Dendritic cell treated with granulocyte-macrophage colony-stimulating factor and Interleukin-4, amounts not matched to agents 40 ng/mL and 50 ng/mL, for 4 days (primary cell): Measurements from ENCODE around the gene ZNF554.

Source experiments
- H3K27ac Mint-ChIP-seq: one replicate; pipeline ENCODE4 v1.8.0; 2022; ENCODE audit warnings: mild to moderate bottlenecking, mixed read lengths
- H3K27me3 Mint-ChIP-seq: one replicate; pipeline ENCODE4 v1.8.0; 2022; ENCODE audit warnings: mild to moderate bottlenecking, mixed read lengths
- H3K36me3 Mint-ChIP-seq: one replicate; pipeline ENCODE4 v1.8.0; 2022; ENCODE audit warnings: low read depth, mixed read lengths
- H3K4me1 Mint-ChIP-seq: one replicate; pipeline ENCODE4 v1.8.0; 2022; ENCODE audit warnings: low read depth, mixed read lengths
- H3K4me3 Mint-ChIP-seq: one replicate; pipeline ENCODE4 v1.8.0; 2022; ENCODE audit warnings: mild to moderate bottlenecking, moderate library complexity, mixed read lengths
- H3K9me3 Mint-ChIP-seq: one replicate; pipeline ENCODE4 v1.8.0; 2022; ENCODE audit warnings: mixed read lengths
- intact Hi-C: fragments of 100-400 bp; cut with micrococcal nuclease; formaldehyde crosslinking; loops from one replicate; pipeline ENCODE4 v1.15.0; 2022

Gene ZNF554

GRCh38 chr19:2845107-2845506 is 25.4 kb downstream of the ZNF554 start:
- peaks cover 25% of the 10 kb centered on the region for H3K4me1 Mint-ChIP-seq
- H3K9me3 Mint-ChIP-seq, result peaks cover 26% of the 10 kb centered on the region
- no peak overlapping the region for H3K27ac Mint-ChIP-seq
- no peak overlapping the region for H3K4me3 Mint-ChIP-seq
- peaks cover 68% of the 10 kb centered on the region for H3K36me3 Mint-ChIP-seq
- H3K27me3 Mint-ChIP-seq, result no peaks in the 10 kb centered on the region
- intact Hi-C loops, result loop anchor here (10.0 kb wide), 1 partner anchor 90 kb away; no protein-coding TSS in a partner anchor

GRCh38 chr19:2846180-2846894 is 26.7 kb downstream of the ZNF554 start:
- no peak overlapping the region for H3K27ac Mint-ChIP-seq
- H3K4me3 Mint-ChIP-seq, result no peak overlapping the region
- peaks cover 38% of the 10 kb centered on the region for H3K9me3 Mint-ChIP-seq
- H3K4me1 Mint-ChIP-seq, result peaks cover 22% of the 10 kb centered on the region
- intact Hi-C loops, result loop anchor here (10.0 kb wide), 1 partner anchor 88 kb away; no protein-coding TSS in a partner anchor
- H3K27me3 Mint-ChIP-seq, result no peaks in the 10 kb centered on the region
- peaks cover 72% of the 10 kb centered on the region for H3K36me3 Mint-ChIP-seq

GRCh38 chr19:2847507-2847906 is 27.8 kb downstream of the ZNF554 start:
- Mint-ChIP-seq H3K9me3 (peaks cover 50% of the 10 kb centered on the region), H3K27ac (no peak overlapping the region), H3K36me3 (peaks cover 81% of the 10 kb centered on the region), H3K27me3 (no peaks in the 10 kb centered on the region), H3K4me3 (no peak overlapping the region), H3K4me1 (peaks cover 18% of the 10 kb centered on the region)
- intact Hi-C loops, result loop anchor here (10.0 kb wide), 1 partner anchor 87 kb away; no protein-coding TSS in a partner anchor

GRCh38 chr19:2848616-2849015 is 28.9 kb downstream of the ZNF554 start:
- Mint-ChIP-seq H3K27ac (no peak overlapping the region), H3K4me3 (no peak overlapping the region), H3K4me1 (peaks cover 9% of the 10 kb centered on the region), H3K9me3 (peaks cover 61% of the 10 kb centered on the region), H3K27me3 (no peaks in the 10 kb centered on the region), H3K36me3 (peaks cover 93% of the 10 kb centered on the region)
- intact Hi-C loops, result loop anchor here (10.0 kb wide), 1 partner anchor 86 kb away; no protein-coding TSS in a partner anchor

DNA sequence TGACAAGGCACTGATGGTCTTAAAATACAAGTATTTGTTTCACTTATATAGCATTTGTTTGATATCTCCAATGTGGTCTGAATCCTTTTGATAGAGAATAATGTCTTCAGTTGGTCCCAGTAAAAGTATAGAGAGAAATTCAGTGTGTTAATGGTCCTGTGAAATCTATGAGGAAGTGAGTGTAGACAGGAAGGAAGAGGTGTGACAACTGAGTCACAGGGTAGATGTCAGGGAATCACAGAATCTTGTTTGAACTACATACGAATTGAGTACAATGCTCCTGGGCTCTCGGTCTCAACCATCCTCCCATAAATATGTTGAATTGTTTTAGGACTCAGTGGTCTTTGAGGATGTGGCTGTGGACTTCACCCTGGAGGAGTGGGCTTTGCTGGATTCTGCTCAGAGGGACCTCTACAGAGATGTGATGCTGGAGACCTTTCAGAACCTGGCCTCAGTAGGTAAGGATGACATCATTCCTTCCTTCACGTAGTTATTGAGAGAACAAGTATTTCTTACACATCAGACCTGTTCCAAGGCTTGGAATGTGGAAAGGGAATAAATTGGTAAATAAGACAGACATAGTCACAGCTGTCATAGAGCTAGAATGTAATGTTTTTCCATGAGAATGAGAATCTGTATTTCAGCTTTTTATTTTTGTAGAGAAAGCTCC is 30.7 kb downstream of the ZNF554 start:
- Mint-ChIP-seq H3K36me3 (peaks cover 90% of the 10 kb centered on the region), H3K4me1 (peaks cover 9% of the 10 kb centered on the region), H3K27ac (no peak overlapping the region), H3K4me3 (no peak overlapping the region), H3K27me3 (no peaks in the 10 kb centered on the region), H3K9me3 (peaks cover 77% of the 10 kb centered on the region)
- intact Hi-C loops, result no loop called here

DNA sequence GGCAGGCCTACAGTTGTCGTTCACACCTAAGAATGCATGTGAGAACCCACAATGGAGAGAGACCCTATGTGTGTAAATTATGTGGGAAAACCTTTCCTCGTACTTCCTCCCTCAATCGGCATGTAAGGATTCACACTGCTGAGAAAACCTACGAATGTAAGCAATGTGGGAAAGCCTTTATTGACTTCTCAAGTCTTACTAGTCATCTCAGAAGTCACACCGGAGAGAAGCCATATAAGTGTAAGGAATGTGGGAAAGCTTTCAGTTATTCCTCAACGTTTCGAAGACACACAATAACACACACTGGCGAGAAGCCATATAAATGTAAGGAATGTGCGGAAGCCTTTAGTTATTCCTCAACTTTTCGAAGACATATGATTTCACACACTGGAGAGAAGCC is 32.9 kb downstream of the ZNF554 start:
- intact Hi-C loops, result no loop called here
- Mint-ChIP-seq H3K36me3 (peaks cover 78% of the 10 kb centered on the region), H3K4me3 (no peak overlapping the region), H3K9me3 (peaks cover 81% of the 10 kb centered on the region), H3K4me1 (peaks cover 9% of the 10 kb centered on the region), H3K27me3 (no peaks in the 10 kb centered on the region), H3K27ac (no peak overlapping the region)

DNA sequence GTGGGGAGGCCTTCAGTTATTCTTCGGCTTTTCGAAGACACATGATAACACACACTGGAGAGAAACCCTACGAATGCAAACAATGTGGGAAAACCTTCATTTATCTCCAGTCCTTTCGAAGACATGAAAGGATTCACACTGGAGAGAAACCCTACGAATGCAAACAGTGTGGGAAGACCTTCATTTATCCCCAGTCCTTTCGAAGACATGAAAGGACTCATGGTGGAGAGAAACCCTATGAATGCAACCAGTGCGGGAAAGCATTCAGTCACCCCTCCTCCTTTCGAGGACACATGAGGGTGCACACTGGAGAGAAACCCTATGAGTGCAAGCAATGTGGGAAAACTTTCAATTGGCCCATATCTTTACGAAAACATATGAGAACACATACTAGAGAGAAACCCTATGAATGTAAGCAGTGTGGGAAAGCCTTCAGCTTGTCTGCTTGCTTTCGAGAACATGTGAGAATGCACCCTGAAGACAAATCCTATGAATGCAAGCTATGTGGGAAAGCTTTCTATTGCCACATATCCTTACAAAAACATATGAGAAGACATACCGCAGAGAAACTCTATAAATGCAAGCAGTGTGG is 33.4 kb downstream of the ZNF554 start:
- H3K4me3 Mint-ChIP-seq, result no peak overlapping the region
- H3K9me3 Mint-ChIP-seq, result peaks cover 81% of the 10 kb centered on the region
- H3K27ac Mint-ChIP-seq, result no peak overlapping the region
- no peaks in the 10 kb centered on the region for H3K27me3 Mint-ChIP-seq
- H3K36me3 Mint-ChIP-seq, result peaks cover 77% of the 10 kb centered on the region
- intact Hi-C loops, result no loop called here
- H3K4me1 Mint-ChIP-seq, result peaks cover 9% of the 10 kb centered on the region

DNA sequence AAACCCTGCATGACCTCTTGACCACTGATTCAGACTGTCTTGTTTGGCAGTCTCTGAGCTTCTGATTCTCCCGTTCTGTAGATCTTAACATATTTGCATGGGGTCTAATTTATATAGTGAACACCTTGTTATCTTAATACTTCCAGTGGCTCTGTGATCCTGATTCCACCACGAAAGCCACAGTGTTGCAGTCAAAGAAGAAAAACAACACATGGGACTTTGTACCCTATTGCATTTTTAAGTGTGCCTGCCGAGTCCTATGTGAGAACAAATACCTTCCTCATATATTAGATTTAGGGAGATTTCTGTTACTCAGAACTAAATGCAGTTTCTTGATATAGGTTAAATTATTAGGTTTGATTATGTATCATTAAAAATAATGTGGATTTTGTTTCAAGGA is 35.2 kb downstream of the ZNF554 start:
- intact Hi-C loops, result no loop called here
- H3K36me3 Mint-ChIP-seq, result peaks cover 72% of the 10 kb centered on the region
- H3K27me3 Mint-ChIP-seq, result no peaks in the 10 kb centered on the region
- no peak overlapping the region for H3K27ac Mint-ChIP-seq
- H3K4me1 Mint-ChIP-seq, result peaks cover 6% of the 10 kb centered on the region
- H3K9me3 Mint-ChIP-seq, result peaks cover 92% of the 10 kb centered on the region
- H3K4me3 Mint-ChIP-seq, result no peak overlapping the region

GRCh38 chr19:2856457-2857050 is 36.9 kb downstream of the ZNF554 start:
- H3K27ac Mint-ChIP-seq, result no peak overlapping the region
- no peak overlapping the region for H3K4me3 Mint-ChIP-seq
- no peaks in the 10 kb centered on the region for H3K4me1 Mint-ChIP-seq
- peaks cover 81% of the 10 kb centered on the region for H3K9me3 Mint-ChIP-seq
- intact Hi-C loops, result no loop called here
- peaks cover 55% of the 10 kb centered on the region for H3K36me3 Mint-ChIP-seq
- no peaks in the 10 kb centered on the region for H3K27me3 Mint-ChIP-seq

DNA sequence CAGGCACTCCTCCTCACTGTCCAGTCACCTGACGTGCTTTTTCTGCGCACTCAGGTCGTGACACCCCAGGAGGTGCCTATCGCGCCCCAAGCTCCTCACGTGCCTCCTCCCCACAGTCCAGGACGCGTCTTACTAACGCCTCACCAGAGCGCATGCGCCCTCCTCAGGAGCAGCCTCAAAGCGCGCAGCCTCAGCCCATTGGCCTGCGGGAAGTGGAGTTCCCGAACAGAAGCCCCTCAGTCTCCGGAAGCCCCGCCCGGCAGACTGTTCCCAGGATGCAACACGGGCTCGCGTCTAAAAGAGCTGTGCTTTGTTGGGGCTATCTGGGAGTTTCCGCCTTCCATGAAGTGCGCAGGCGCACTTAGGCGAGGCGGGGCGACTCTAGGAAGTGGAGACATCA is 39.2 kb downstream of the ZNF554 start:
- H3K27ac Mint-ChIP-seq, result no peak overlapping the region
- intact Hi-C loops, result no loop called here
- no peak overlapping the region for H3K4me3 Mint-ChIP-seq
- H3K36me3 Mint-ChIP-seq, result peaks cover 32% of the 10 kb centered on the region
- peaks cover 58% of the 10 kb centered on the region for H3K9me3 Mint-ChIP-seq
- H3K27me3 Mint-ChIP-seq, result peaks cover 2% of the 10 kb centered on the region
- H3K4me1 Mint-ChIP-seq, result peaks cover 7% of the 10 kb centered on the region

GRCh38 chr19:2863816-2864215 is 44.1 kb downstream of the ZNF554 start:
- intact Hi-C loops, result no loop called here

GRCh38 chr19:2865334-2866100 is 45.8 kb downstream of the ZNF554 start:
- Mint-ChIP-seq H3K9me3 (peaks cover 10% of the 10 kb centered on the region), H3K36me3 (no peaks in the 10 kb centered on the region), H3K27me3 (peaks cover 2% of the 10 kb centered on the region), H3K4me3 (no peak overlapping the region), H3K4me1 (peaks cover 12% of the 10 kb centered on the region), H3K27ac (no peak overlapping the region)
- intact Hi-C loops, result no loop called here

More at GRCh38 chr19:2863816-2864215, 44.1 kb downstream of the ZNF554 start:
- Mint-ChIP-seq H3K27ac (no peak overlapping the region), H3K36me3 (no peaks in the 10 kb centered on the region), H3K4me1 (peaks cover 12% of the 10 kb centered on the region), H3K4me3 (no peak overlapping the region), H3K27me3 (peaks cover 2% of the 10 kb centered on the region), H3K9me3 (peaks cover 26% of the 10 kb centered on the region)

DNA sequence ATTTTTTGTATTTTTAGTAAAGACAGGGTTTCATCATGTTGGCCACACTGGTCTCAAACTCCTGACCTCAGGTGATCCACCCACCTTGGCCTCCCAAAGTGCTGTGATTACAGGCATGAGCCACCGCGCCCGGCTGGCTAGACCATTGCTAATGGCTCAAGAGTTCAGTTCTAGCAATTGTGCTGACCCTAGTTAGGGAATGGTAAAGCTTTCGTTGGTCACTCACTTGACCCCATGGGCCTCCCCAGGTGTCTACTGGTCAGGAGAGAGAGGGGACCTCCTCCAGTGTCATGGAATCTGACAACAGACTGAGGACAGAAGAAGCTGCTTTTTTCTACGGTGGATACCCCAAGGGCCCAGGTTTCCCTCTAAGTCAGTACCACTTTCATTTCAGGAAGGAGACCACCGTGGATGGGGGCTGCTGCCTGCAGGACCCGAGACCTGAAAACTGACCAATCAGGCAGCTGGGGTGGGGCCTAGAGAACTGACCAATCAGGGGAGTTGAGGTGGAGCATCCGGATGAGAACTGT is 46.9 kb downstream of the ZNF554 start:
- Mint-ChIP-seq H3K27me3 (peaks cover 2% of the 10 kb centered on the region), H3K4me1 (peaks cover 12% of the 10 kb centered on the region), H3K36me3 (no peaks in the 10 kb centered on the region), H3K4me3 (no peak overlapping the region), H3K9me3 (peaks cover 15% of the 10 kb centered on the region), H3K27ac (no peak overlapping the region)
- intact Hi-C loops, result no loop called here
